ENCODE measurements around the gene ARHGAP28.

- TF ChIP-seq POLR2A (IDR thresholded peaks at IDR 0.05; ENCODE audit: low read depth, low read length) (no peak), TAF1 (IDR thresholded peaks at IDR 0.05; ENCODE audit: borderline replicate concordance, low read depth, low read length) (no peak), POLR2AphosphoS5 (IDR thresholded peaks at IDR 0.05; ENCODE audit: low read depth, low read length) (no peak)
Observed at GRCh38 chr18:6734726-6735430, 5.4 kb downstream of the ARHGAP28 start.

Data from GM12892 (cell line).